WTC11 (cell line): ENCODE results near the gene SMARCA5. TPM values are rescaled to one million over a fixed set of nuclear protein-coding genes. Genes with fewer than 3 reads are reported as not detected.

ENCODE experiments used
- ATAC-seq: fragments of 200-7000 bp; cut with Tn5 transposase; 2 replicates; pipeline ENCODE4 v1.10.0; 2021; ENCODE audit warnings: mild to moderate bottlenecking, moderate library complexity
- Bru-seq: library from RNA; stranded (reverse); fragments of 400-500 nt; gene quantifications from one replicate; lab custom pipeline; 2021; lab: Mats Ljungman, UMichigan
- CTCF ChIA-PET: fragments of 300-600 bp; sonication (Branson Sonifier 250); formaldehyde crosslinking; loops from one replicate; lab custom pipeline; 2021; ENCODE audit warnings: antibody characterized with exemption; lab: Charles Lee
- POLR2A ChIA-PET: fragments of 350-600 bp; sonication (Branson Sonifier 250); formaldehyde crosslinking; loops from one replicate; lab custom pipeline; 2021; ENCODE audit warnings: antibody characterized with exemption; lab: Charles Lee
- DNase-seq: peaks from one replicate; pipeline ENCODE4 v3.0.0; 2021; ENCODE audit warnings: low spot score
- H3K27ac Mint-ChIP-seq: 2 replicates; pipeline ENCODE4 v1.8.0; 2021; ENCODE audit warnings: mixed read lengths
- H3K27me3 Mint-ChIP-seq: 2 replicates; pipeline ENCODE4 v1.8.0; 2021; ENCODE audit warnings: low read depth, mild to moderate bottlenecking, moderate library complexity, mixed read lengths
- H3K36me3 Mint-ChIP-seq: 2 replicates; pipeline ENCODE4 v1.8.0; 2021; ENCODE audit warnings: mixed read lengths
- H3K4me1 Mint-ChIP-seq: 2 replicates; pipeline ENCODE4 v1.8.0; 2022; ENCODE audit warnings: mixed read lengths
- H3K4me3 Mint-ChIP-seq: 2 replicates; pipeline ENCODE4 v1.8.0; 2021; ENCODE audit warnings: mild to moderate bottlenecking, moderate library complexity, mixed read lengths
- H3K9me3 Mint-ChIP-seq: 2 replicates; pipeline ENCODE4 v1.8.0; 2021; ENCODE audit warnings: mixed read lengths
- CREB1 ChIP-seq: sonication (generic); formaldehyde crosslinking; IDR thresholded peaks from 2 replicates; pipeline ENCODE4 v1.8.0; 2023; ENCODE audit warnings: mild to moderate bottlenecking, missing genetic modification reagents
- CREM ChIP-seq: sonication (generic); formaldehyde crosslinking; IDR thresholded peaks from 2 replicates; pipeline ENCODE4 v1.8.1; 2022; ENCODE audit warnings: mild to moderate bottlenecking, missing genetic modification reagents, moderate library complexity
- IRF1 ChIP-seq: sonication (generic); formaldehyde crosslinking; IDR thresholded peaks from 2 replicates; pipeline ENCODE4 v1.8.0; 2023; ENCODE audit warnings: missing genetic modification reagents
- JUN ChIP-seq: sonication (generic); formaldehyde crosslinking; IDR thresholded peaks from 2 replicates; pipeline ENCODE4 v1.8.0; 2023; ENCODE audit warnings: mild to moderate bottlenecking, missing genetic modification reagents
- MAX ChIP-seq: sonication (generic); formaldehyde crosslinking; IDR thresholded peaks from 2 replicates; pipeline ENCODE4 v1.8.0; 2022; ENCODE audit warnings: mild to moderate bottlenecking, missing genetic modification reagents
- NFATC4 ChIP-seq: fragments of 250-450 bp; sonication (Bioruptor Pico); IDR thresholded peaks from 2 replicates; pipeline ENCODE4 v1.9.0; 2021; ENCODE audit warnings: mild to moderate bottlenecking
- NFE2L1 ChIP-seq: sonication (generic); formaldehyde crosslinking; IDR thresholded peaks from 2 replicates; pipeline ENCODE4 v1.8.1; 2023; ENCODE audit warnings: missing genetic modification reagents
- SOX15 ChIP-seq: fragments of 250-450 bp; sonication (Bioruptor Pico); IDR thresholded peaks from 2 replicates; pipeline ENCODE4 v1.9.0; 2021; ENCODE audit warnings: mild to moderate bottlenecking
- SP1 ChIP-seq: sonication (generic); formaldehyde crosslinking; conservative IDR thresholded peaks from 2 replicates; pipeline ENCODE4 v1.8.1; 2022; ENCODE audit warnings: missing genetic modification reagents
- TCF7 ChIP-seq: sonication (generic); formaldehyde crosslinking; IDR thresholded peaks from 2 replicates; pipeline ENCODE4 v1.8.0; 2022; ENCODE audit warnings: mild to moderate bottlenecking, low read depth, missing genetic modification reagents, moderate library complexity
- TEAD4 ChIP-seq: sonication (generic); formaldehyde crosslinking; IDR thresholded peaks from 2 replicates; pipeline ENCODE4 v1.8.0; 2022; ENCODE audit warnings: mild to moderate bottlenecking, missing genetic modification reagents
- TP53 ChIP-seq: sonication (generic); formaldehyde crosslinking; IDR thresholded peaks from 2 replicates; pipeline ENCODE4 v1.8.1; 2023; ENCODE audit warnings: mild to moderate bottlenecking, missing genetic modification reagents
- ZNF138 ChIP-seq: sonication (generic); formaldehyde crosslinking; conservative IDR thresholded peaks from 2 replicates; pipeline ENCODE4 v1.8.1; 2022; ENCODE audit warnings: mild to moderate bottlenecking, moderate library complexity, missing genetic modification reagents
- ZNF219 ChIP-seq: sonication (generic); formaldehyde crosslinking; IDR thresholded peaks from 2 replicates; pipeline ENCODE4 v1.8.0; 2023; ENCODE audit warnings: missing genetic modification reagents, mild to moderate bottlenecking, borderline replicate concordance
- long read RNA-seq, 3 experiments: library from RNA in 1 of 3; library from capped mRNA in 1 of 3; library from polyadenylated mRNA in 1 of 3; unstranded in 2 of 3; stranded (forward) in 1 of 3; transcript quantifications; one replicate each; pipeline ENCODE4 v2.0.0, GENCODE V29; 2021
- total RNA-seq: library from RNA; stranded (reverse); gene quantifications from 3 replicates; pipeline ENCODE4 v1.2.3, GENCODE V29; 2021
- TF ChIP-seq, protein P1 (sequence below): fragments of 250-450 bp; sonication (Bioruptor Pico); IDR thresholded peaks from 2 replicates; pipeline ENCODE4 v2.1.2; 2022; ENCODE audit warnings: mild to moderate bottlenecking, moderate library complexity
- TF ChIP-seq, protein P2 (sequence below): fragments of 250-450 bp; sonication (Bioruptor Pico); IDR thresholded peaks from 2 replicates; pipeline ENCODE4 v1.9.0; 2021; ENCODE audit warnings: moderate library complexity, mild to moderate bottlenecking, inconsistent platforms, borderline replicate concordance
- TF ChIP-seq, protein P3 (sequence below): sonication (generic); formaldehyde crosslinking; IDR thresholded peaks from 2 replicates; pipeline ENCODE4 v1.8.1; 2023; ENCODE audit warnings: mild to moderate bottlenecking, moderate library complexity, missing genetic modification reagents
- TF ChIP-seq, protein P4 (sequence below): sonication (generic); formaldehyde crosslinking; IDR thresholded peaks from 2 replicates; pipeline ENCODE4 v1.8.1; 2022; ENCODE audit warnings: mild to moderate bottlenecking, moderate library complexity, missing genetic modification reagents
- TF ChIP-seq, protein P5 (sequence below): sonication (generic); formaldehyde crosslinking; IDR thresholded peaks from 2 replicates; pipeline ENCODE4 v1.8.0; 2022; ENCODE audit warnings: missing genetic modification reagents

Gene SMARCA5, protein sequence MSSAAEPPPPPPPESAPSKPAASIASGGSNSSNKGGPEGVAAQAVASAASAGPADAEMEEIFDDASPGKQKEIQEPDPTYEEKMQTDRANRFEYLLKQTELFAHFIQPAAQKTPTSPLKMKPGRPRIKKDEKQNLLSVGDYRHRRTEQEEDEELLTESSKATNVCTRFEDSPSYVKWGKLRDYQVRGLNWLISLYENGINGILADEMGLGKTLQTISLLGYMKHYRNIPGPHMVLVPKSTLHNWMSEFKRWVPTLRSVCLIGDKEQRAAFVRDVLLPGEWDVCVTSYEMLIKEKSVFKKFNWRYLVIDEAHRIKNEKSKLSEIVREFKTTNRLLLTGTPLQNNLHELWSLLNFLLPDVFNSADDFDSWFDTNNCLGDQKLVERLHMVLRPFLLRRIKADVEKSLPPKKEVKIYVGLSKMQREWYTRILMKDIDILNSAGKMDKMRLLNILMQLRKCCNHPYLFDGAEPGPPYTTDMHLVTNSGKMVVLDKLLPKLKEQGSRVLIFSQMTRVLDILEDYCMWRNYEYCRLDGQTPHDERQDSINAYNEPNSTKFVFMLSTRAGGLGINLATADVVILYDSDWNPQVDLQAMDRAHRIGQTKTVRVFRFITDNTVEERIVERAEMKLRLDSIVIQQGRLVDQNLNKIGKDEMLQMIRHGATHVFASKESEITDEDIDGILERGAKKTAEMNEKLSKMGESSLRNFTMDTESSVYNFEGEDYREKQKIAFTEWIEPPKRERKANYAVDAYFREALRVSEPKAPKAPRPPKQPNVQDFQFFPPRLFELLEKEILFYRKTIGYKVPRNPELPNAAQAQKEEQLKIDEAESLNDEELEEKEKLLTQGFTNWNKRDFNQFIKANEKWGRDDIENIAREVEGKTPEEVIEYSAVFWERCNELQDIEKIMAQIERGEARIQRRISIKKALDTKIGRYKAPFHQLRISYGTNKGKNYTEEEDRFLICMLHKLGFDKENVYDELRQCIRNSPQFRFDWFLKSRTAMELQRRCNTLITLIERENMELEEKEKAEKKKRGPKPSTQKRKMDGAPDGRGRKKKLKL
- 89.6 to 98.8 TPM (median 91.1 TPM) in 3 replicates for total RNA-seq
- percentile 96 among the genes with signal in this experiment for Bru-seq, nascent RNA
- long read RNA-seq, experiment 1, full-length matches to known transcripts, result 1,206 of 1,435 reads
- long read RNA-seq, experiment 1, partial matches to known transcripts, result 164 of 1,435 reads
- long read RNA-seq, experiment 1, other reads (novel, unspliced or antisense), result 65 of 1,435 reads
- long read RNA-seq, experiment 2, full-length matches to known transcripts, result 80 of 287 reads
- long read RNA-seq, experiment 2, partial matches to known transcripts, result 123 of 287 reads
- long read RNA-seq, experiment 2, other reads (novel, unspliced or antisense), result 84 of 287 reads
- long read RNA-seq, experiment 3, full-length matches to known transcripts, result 1 of 15 reads
- long read RNA-seq, experiment 3, partial matches to known transcripts, result 14 of 15 reads
- long read RNA-seq, experiment 3, other reads (novel, unspliced or antisense), result 0 of 15 reads

- Mint-ChIP-seq H3K9me3 (no peaks in the 10 kb centered on the region), H3K4me3 (peak within 1 kb of the TSS; percentile 97), H3K36me3 (peaks cover 26% of the 10 kb centered on the region), H3K27ac (peak within 1 kb of the TSS; percentile 99), H3K4me1 (peaks cover 18% of the 10 kb centered on the region), H3K27me3 (no peaks in the 10 kb centered on the region; the same call in 1 of the 2 replicates)
- DNase-seq (peak; percentile 96), ATAC-seq (peak; percentile 95)
- ChIA-PET CTCF (interaction anchor here (1.2 to 3.1 kb wide), 2 partner anchors 46 to 176 kb away, joined by 3 to 8 read pairs; partner anchors contain the start of gene GAB1), POLR2A (interaction anchor here (0.7 to 2.8 kb wide), 8 partner anchors 11 to 177 kb away, joined by 3 to 18 read pairs (median 4); partner anchors contain the start of gene GAB1)
- TF ChIP-seq MAX (CRISPR knock-in tag) (peak; percentile 78), ZNF138 (CRISPR knock-in tag) (no peak), TEAD4 (0 out of 2 replicates have a peak, but pooled peaks have one; percentile 26), JUN (0 out of 2 replicates have a peak, but pooled peaks have one; percentile 47), CREB1 (CRISPR knock-in tag) (0 out of 2 replicates have a peak, but pooled peaks have one; percentile 30), TCF7 (CRISPR knock-in tag) (peak; percentile 50; the same call in 1 of the 2 replicates), NFATC4 (CRISPR knock-in tag) (no peak), NFE2L1 (CRISPR knock-in tag) (no peak), SP1 (peak; percentile 61; the same call in 1 of the 2 replicates), CREM (CRISPR knock-in tag) (peak; percentile 69; the same call in 1 of the 2 replicates), TP53 (CRISPR knock-in tag) (0 out of 2 replicates have a peak, but pooled peaks have one; percentile 66), ZNF219 (CRISPR knock-in tag) (peak; percentile 81; the same call in 1 of the 2 replicates), SOX15 (CRISPR knock-in tag) (no peak), IRF1 (CRISPR knock-in tag) (peak; percentile 58; the same call in 1 of the 2 replicates)
- TF ChIP-seq, protein P1, sequence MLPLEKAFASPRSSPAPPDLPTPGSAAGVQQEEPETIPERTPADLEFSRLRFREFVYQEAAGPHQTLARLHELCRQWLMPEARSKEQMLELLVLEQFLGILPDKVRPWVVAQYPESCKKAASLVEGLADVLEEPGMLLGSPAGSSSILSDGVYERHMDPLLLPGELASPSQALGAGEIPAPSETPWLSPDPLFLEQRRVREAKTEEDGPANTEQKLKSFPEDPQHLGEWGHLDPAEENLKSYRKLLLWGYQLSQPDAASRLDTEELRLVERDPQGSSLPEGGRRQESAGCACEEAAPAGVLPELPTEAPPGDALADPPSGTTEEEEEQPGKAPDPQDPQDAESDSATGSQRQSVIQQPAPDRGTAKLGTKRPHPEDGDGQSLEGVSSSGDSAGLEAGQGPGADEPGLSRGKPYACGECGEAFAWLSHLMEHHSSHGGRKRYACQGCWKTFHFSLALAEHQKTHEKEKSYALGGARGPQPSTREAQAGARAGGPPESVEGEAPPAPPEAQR, result no peak
- TF ChIP-seq, protein P2, sequence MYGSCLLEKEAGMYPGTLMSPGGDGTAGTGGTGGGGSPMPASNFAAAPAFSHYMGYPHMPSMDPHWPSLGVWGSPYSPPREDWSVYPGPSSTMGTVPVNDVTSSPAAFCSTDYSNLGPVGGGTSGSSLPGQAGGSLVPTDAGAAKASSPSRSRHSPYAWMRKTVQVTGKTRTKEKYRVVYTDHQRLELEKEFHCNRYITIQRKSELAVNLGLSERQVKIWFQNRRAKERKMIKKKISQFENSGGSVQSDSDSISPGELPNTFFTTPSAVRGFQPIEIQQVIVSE (CRISPR knock-in tag), result no peak
- TF ChIP-seq, protein P3, sequence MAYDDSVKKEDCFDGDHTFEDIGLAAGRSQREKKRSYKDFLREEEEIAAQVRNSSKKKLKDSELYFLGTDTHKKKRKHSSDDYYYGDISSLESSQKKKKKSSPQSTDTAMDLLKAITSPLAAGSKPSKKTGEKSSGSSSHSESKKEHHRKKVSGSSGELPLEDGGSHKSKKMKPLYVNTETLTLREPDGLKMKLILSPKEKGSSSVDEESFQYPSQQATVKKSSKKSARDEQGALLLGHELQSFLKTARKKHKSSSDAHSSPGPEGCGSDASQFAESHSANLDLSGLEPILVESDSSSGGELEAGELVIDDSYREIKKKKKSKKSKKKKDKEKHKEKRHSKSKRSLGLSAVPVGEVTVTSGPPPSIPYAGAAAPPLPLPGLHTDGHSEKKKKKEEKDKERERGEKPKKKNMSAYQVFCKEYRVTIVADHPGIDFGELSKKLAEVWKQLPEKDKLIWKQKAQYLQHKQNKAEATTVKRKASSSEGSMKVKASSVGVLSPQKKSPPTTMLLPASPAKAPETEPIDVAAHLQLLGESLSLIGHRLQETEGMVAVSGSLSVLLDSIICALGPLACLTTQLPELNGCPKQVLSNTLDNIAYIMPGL (CRISPR knock-in tag), result peak; percentile 85
- TF ChIP-seq, protein P4, sequence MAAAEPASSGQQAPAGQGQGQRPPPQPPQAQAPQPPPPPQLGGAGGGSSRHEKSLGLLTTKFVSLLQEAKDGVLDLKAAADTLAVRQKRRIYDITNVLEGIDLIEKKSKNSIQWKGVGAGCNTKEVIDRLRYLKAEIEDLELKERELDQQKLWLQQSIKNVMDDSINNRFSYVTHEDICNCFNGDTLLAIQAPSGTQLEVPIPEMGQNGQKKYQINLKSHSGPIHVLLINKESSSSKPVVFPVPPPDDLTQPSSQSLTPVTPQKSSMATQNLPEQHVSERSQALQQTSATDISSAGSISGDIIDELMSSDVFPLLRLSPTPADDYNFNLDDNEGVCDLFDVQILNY (CRISPR knock-in tag), result peak; percentile 77; the same call in 1 of the 2 replicates
- TF ChIP-seq, protein P5, sequence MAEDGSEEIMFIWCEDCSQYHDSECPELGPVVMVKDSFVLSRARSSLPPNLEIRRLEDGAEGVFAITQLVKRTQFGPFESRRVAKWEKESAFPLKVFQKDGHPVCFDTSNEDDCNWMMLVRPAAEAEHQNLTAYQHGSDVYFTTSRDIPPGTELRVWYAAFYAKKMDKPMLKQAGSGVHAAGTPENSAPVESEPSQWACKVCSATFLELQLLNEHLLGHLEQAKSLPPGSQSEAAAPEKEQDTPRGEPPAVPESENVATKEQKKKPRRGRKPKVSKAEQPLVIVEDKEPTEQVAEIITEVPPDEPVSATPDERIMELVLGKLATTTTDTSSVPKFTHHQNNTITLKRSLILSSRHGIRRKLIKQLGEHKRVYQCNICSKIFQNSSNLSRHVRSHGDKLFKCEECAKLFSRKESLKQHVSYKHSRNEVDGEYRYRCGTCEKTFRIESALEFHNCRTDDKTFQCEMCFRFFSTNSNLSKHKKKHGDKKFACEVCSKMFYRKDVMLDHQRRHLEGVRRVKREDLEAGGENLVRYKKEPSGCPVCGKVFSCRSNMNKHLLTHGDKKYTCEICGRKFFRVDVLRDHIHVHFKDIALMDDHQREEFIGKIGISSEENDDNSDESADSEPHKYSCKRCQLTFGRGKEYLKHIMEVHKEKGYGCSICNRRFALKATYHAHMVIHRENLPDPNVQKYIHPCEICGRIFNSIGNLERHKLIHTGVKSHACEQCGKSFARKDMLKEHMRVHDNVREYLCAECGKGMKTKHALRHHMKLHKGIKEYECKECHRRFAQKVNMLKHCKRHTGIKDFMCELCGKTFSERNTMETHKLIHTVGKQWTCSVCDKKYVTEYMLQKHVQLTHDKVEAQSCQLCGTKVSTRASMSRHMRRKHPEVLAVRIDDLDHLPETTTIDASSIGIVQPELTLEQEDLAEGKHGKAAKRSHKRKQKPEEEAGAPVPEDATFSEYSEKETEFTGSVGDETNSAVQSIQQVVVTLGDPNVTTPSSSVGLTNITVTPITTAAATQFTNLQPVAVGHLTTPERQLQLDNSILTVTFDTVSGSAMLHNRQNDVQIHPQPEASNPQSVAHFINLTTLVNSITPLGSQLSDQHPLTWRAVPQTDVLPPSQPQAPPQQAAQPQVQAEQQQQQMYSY (CRISPR knock-in tag), result no peak
These were observed at the start of gene SMARCA5 for GRCh38 chr4:143513314-143514168. Gene SMARCA5, plus strand, starts transcription at chr4:143513702. Its CDS starts 223 bp downstream, at chr4:143513925.
